Measurements from ENCODE around the gene JADE3. TPM values are rescaled to one million over a fixed set of nuclear protein-coding genes. Genes with fewer than 3 reads are reported as not detected.

Gene JADE3
- total RNA-seq, 2 donors from 2014 or later: 0.43 to 1.1 TPM

DNA sequence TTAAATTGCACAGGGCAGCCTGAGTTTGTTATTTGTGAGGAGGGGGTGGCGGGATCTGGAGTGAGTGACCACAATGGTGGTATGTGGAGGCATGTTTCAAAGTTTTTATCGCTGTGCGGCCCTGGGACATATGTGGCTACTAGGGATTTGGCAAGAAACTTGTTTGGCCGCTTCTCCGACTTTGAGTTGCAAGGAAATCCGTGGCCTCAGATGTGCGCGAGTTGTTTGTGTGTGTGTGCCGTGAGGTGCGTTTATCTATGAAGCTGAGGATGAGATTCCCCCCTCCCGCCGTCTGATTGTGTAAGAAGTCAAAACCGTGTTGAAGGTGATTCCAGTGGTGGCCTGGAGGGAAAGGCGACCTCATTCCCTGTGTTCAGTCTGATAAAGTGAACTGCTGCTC is 1.4 kb downstream of the JADE3 start:
- H3K27ac Mint-ChIP-seq: no peak overlapping the region
- DNase-seq (ENCODE audit: low spot score) (no peak), ATAC-seq (no peak)
- H3K36me3 Mint-ChIP-seq: no peaks in the 10 kb centered on the region
- H3K4me3 Mint-ChIP-seq: peak overlapping the region; percentile 77
- H3K27me3 Mint-ChIP-seq: peaks cover 23 to 36% of the 10 kb centered on the region in 2 donors
- no peaks in the 10 kb centered on the region for H3K9me3 Mint-ChIP-seq
- peaks cover 6 to 8% of the 10 kb centered on the region in 2 donors for H3K4me1 Mint-ChIP-seq (ENCODE audit: low read depth in 2 of 2)

- Mint-ChIP-seq H3K4me3 (no peak overlapping the region), H3K27me3 (peaks cover 23 to 43% of the 10 kb centered on the region in 2 donors), H3K27ac (no peak overlapping the region), H3K4me1 (ENCODE audit: low read depth in 2 of 2) (peaks cover 6 to 8% of the 10 kb centered on the region in 2 donors), H3K36me3 (no peaks in the 10 kb centered on the region), H3K9me3 (peaks cover 5% of the 10 kb centered on the region)
- ATAC-seq (no peak), DNase-seq (ENCODE audit: low spot score) (no peak)
Measured at GRCh38 chrX:46916273-46916672, 4.1 kb downstream of the JADE3 start.

GRCh38 chrX:46917622-46918021 is 5.4 kb downstream of the JADE3 start:
- no peaks in the 10 kb centered on the region for H3K36me3 Mint-ChIP-seq
- peaks cover 6 to 8% of the 10 kb centered on the region in 2 donors for H3K4me1 Mint-ChIP-seq (ENCODE audit: low read depth in 2 of 2)
- H3K27ac Mint-ChIP-seq: no peak overlapping the region
- H3K27me3 Mint-ChIP-seq: peaks cover 31 to 49% of the 10 kb centered on the region in 2 donors
- no peak for ATAC-seq
- peaks cover 5% of the 10 kb centered on the region for H3K9me3 Mint-ChIP-seq
- no peak for DNase-seq (ENCODE audit: low spot score)
- no peak overlapping the region for H3K4me3 Mint-ChIP-seq

GRCh38 chrX:46918434-46918833 is 6.2 kb downstream of the JADE3 start:
- DNase-seq (ENCODE audit: low spot score): no peak
- H3K27me3 Mint-ChIP-seq: peaks cover 33 to 48% of the 10 kb centered on the region in 2 donors
- H3K36me3 Mint-ChIP-seq: no peaks in the 10 kb centered on the region
- H3K27ac Mint-ChIP-seq: no peak overlapping the region
- no peak for ATAC-seq
- peaks cover 6% of the 10 kb centered on the region in 2 donors for H3K4me1 Mint-ChIP-seq (ENCODE audit: low read depth in 2 of 2)
- no peak overlapping the region for H3K4me3 Mint-ChIP-seq
- H3K9me3 Mint-ChIP-seq: peaks cover 5% of the 10 kb centered on the region

DNA sequence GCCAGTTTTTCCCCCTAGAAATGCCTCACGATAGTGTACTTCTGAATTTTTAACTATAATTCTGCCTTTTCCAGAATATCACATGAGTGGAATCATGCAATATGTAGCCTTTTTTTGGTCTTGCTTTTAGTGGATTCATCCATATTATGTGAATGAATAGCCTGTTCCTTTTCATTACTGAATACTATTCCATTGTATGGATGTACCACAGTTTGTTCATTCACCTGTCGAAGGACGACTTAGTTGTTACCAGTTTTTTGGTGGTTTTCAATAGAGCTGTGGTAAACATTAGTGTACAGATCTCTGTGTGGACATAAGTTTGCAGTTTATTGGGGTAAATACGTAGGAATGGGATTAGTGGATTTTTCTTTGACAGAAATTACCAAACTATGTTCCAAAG is 8.0 kb downstream of the JADE3 start:
- Mint-ChIP-seq H3K9me3 (peaks cover 5% of the 10 kb centered on the region), H3K36me3 (no peaks in the 10 kb centered on the region), H3K27ac (no peak overlapping the region), H3K27me3 (peaks cover 23 to 35% of the 10 kb centered on the region in 2 donors), H3K4me3 (no peak overlapping the region), H3K4me1 (ENCODE audit: low read depth in 2 of 2) (no peaks in the 10 kb centered on the region)
- DNase-seq (ENCODE audit: low spot score) (no peak), ATAC-seq (no peak)

GRCh38 chrX:46922611-46923010 is 10.4 kb downstream of the JADE3 start:
- no peak overlapping the region for H3K27ac Mint-ChIP-seq
- no peaks in the 10 kb centered on the region for H3K4me1 Mint-ChIP-seq (ENCODE audit: low read depth in 2 of 2)
- H3K36me3 Mint-ChIP-seq: no peaks in the 10 kb centered on the region
- no peak overlapping the region for H3K4me3 Mint-ChIP-seq
- ATAC-seq (no peak), DNase-seq (ENCODE audit: low spot score) (no peak)
- H3K27me3 Mint-ChIP-seq: peaks cover 10 to 29% of the 10 kb centered on the region in 2 donors
- H3K9me3 Mint-ChIP-seq: peaks cover 5% of the 10 kb centered on the region

GRCh38 chrX:46927718-46928117 is 15.5 kb downstream of the JADE3 start:
- no peak for DNase-seq (ENCODE audit: low spot score)
- no peak overlapping the region for H3K27ac Mint-ChIP-seq
- H3K4me3 Mint-ChIP-seq: no peak overlapping the region
- H3K36me3 Mint-ChIP-seq: no peaks in the 10 kb centered on the region
- ATAC-seq: no peak
- peaks cover 19 to 20% of the 10 kb centered on the region in 2 donors for H3K27me3 Mint-ChIP-seq
- no peaks in the 10 kb centered on the region for H3K4me1 Mint-ChIP-seq (ENCODE audit: low read depth in 2 of 2)
- no peaks in the 10 kb centered on the region for H3K9me3 Mint-ChIP-seq

DNA sequence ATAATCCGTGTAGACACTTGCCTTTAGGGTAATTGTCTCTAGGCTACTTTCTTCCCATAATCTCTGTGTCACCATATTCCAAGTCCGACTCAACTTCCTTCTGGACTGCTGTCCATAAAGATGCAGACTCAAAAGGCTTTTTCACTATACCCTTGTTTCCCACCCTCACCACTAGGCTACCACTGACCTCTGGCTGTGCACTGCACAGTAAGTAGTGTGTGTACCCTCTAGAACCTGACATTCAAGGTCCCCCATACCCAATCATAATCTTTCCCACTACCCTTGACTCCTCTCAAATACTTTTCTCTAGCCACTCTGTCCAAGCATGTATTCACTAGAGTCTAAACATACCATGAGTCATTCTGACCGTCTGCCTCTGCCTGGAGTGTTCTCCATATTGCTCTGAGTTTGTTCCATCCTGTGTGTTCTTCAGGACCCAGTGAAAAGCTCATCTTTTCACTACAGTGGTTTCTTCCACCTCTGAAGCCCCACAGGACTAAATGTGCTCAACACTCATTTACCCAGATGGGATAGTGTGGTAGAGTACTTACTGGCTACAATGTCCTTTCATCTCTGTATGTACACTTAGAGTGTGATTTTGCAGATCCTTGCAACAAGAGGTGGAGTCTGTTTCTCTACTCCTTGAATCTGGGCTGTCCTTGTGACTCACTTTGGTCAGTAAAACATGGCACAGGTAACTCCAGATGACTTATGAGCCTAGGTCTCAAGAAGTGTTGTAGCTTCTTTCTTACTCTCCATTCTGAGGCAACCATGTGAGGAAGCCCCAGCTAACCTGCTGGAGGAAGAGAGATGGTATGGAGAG is 17.4 kb downstream of the JADE3 start:
- Mint-ChIP-seq H3K27me3 (peaks cover 19 to 21% of the 10 kb centered on the region in 2 donors), H3K9me3 (no peaks in the 10 kb centered on the region), H3K4me3 (no peak overlapping the region), H3K27ac (no peak overlapping the region), H3K36me3 (no peaks in the 10 kb centered on the region), H3K4me1 (ENCODE audit: low read depth in 2 of 2) (no peaks in the 10 kb centered on the region)
- DNase-seq (ENCODE audit: low spot score) (no peak), ATAC-seq (peak in 1 of 2 donors; percentile 32)

- ATAC-seq (no peak), DNase-seq (ENCODE audit: low spot score) (no peak)
- Mint-ChIP-seq H3K9me3 (no peaks in the 10 kb centered on the region), H3K4me1 (ENCODE audit: low read depth in 2 of 2) (no peaks in the 10 kb centered on the region), H3K36me3 (no peaks in the 10 kb centered on the region), H3K27me3 (peaks cover 7 to 8% of the 10 kb centered on the region in 2 donors), H3K27ac (no peak overlapping the region), H3K4me3 (no peak overlapping the region)
Measured at GRCh38 chrX:46935295-46935694, 23.1 kb downstream of the JADE3 start.

- ATAC-seq (no peak), DNase-seq (ENCODE audit: low spot score) (no peak)
- Mint-ChIP-seq H3K36me3 (no peaks in the 10 kb centered on the region), H3K27me3 (peaks cover 12 to 28% of the 10 kb centered on the region in 2 donors), H3K4me1 (ENCODE audit: low read depth in 2 of 2) (no peaks in the 10 kb centered on the region), H3K9me3 (no peaks in the 10 kb centered on the region), H3K27ac (no peak overlapping the region), H3K4me3 (no peak overlapping the region)
Measured at GRCh38 chrX:46938589-46938988, 26.4 kb downstream of the JADE3 start.

- no peak overlapping the region for H3K4me3 Mint-ChIP-seq
Measured at GRCh38 chrX:46941341-46941740, 29.1 kb downstream of the JADE3 start.

DNA sequence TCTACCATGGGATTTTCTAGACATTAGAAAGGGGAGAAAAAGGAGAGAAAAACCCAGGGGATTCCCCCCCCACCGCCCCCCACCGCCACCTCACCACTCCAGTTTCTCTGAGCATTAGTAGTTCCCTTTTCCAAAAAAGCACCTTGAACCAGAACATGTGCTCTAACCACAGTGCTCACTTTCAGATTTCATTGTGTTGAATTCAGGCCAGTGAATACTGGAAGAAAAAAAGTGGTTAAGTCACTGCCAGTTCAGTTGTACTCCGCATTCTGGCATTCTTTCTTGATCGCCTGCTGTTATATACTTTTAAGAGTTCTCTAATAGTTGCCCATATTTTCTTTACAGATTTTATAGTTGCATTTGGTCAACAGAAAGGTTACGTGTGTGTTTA is 40.9 kb downstream of the JADE3 start:
- Mint-ChIP-seq H3K4me1 (ENCODE audit: low read depth in 2 of 2) (no peaks in the 10 kb centered on the region), H3K27ac (no peak overlapping the region), H3K9me3 (no peaks in the 10 kb centered on the region), H3K4me3 (no peak overlapping the region), H3K27me3 (peaks cover 0 to 11% of the 10 kb centered on the region in 2 donors), H3K36me3 (no peaks in the 10 kb centered on the region)
- ATAC-seq (no peak), DNase-seq (ENCODE audit: low spot score) (no peak)

More at GRCh38 chrX:46941341-46941740, 29.1 kb downstream of the JADE3 start:
- H3K27ac Mint-ChIP-seq: no peak overlapping the region
- no peak for ATAC-seq
- no peaks in the 10 kb centered on the region for H3K4me1 Mint-ChIP-seq (ENCODE audit: low read depth in 2 of 2)
- H3K27me3 Mint-ChIP-seq: peaks cover 25 to 34% of the 10 kb centered on the region in 2 donors
- no peaks in the 10 kb centered on the region for H3K36me3 Mint-ChIP-seq
- no peak for DNase-seq (ENCODE audit: low spot score)
- H3K9me3 Mint-ChIP-seq: no peaks in the 10 kb centered on the region

- Mint-ChIP-seq H3K4me3 (no peak overlapping the region), H3K27ac (no peak overlapping the region), H3K27me3 (peaks cover 0 to 13% of the 10 kb centered on the region in 2 donors), H3K4me1 (ENCODE audit: low read depth in 2 of 2) (no peaks in the 10 kb centered on the region), H3K9me3 (no peaks in the 10 kb centered on the region), H3K36me3 (no peaks in the 10 kb centered on the region)
- DNase-seq (ENCODE audit: low spot score) (no peak), ATAC-seq (no peak)
Measured at GRCh38 chrX:46953597-46953996, 41.4 kb downstream of the JADE3 start.

DNA sequence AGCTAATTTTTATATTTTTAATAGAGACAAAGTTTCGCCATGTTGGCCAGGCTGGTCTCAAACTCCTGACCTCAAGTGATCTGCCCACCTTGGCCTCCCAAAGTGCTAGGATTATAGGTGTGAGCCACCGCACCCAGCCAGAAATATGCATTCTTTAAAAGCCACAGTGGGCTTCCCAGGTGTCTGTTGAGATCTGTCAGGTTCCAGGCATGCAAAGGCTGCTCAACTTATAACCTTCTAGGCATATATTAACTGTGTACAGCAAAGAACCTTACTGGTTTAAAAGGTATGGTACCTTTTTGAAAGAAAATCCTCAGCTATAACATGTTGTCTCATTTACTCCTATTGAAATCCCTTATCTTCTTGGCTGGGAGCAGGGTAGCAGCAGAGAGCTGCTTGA is 42.5 kb downstream of the JADE3 start:
- ATAC-seq: no peak
- no peaks in the 10 kb centered on the region for H3K9me3 Mint-ChIP-seq
- H3K4me1 Mint-ChIP-seq (ENCODE audit: low read depth in 2 of 2): no peaks in the 10 kb centered on the region
- H3K4me3 Mint-ChIP-seq: no peak overlapping the region
- H3K27me3 Mint-ChIP-seq: peaks cover 0 to 16% of the 10 kb centered on the region in 2 donors
- no peak for DNase-seq (ENCODE audit: low spot score)
- no peak overlapping the region for H3K27ac Mint-ChIP-seq
- H3K36me3 Mint-ChIP-seq: no peaks in the 10 kb centered on the region

Measured in natural killer cell treated with Interleukin-12 subunit alpha and Interleukin-12 subunit beta and Interleukin-15 and Interleukin-18, amount 100 ng/mL, for 72 hours (primary cell).